Hepatocyte (in vitro differentiated cells): ENCODE data around the gene PDK1. TPM values are rescaled to one million over a fixed set of nuclear protein-coding genes. Genes with fewer than 3 reads are reported as not detected.

Source experiments
- DNase-seq: peaks from one replicate; pipeline ENCODE4 v3.0.0-alpha.2; 2016; ENCODE audit warnings: low spot score
- H2AFZ ChIP-seq: fragments of 200-600 bp; sonication (generic); 2 replicates; pipeline ENCODE4 v1.6.0; 2016; ENCODE audit warnings: antibody characterized with exemption, mild to moderate bottlenecking
- H3K27ac ChIP-seq: fragments of 200-600 bp; sonication (generic); 2 replicates; pipeline ENCODE4 v1.5.1; 2016; ENCODE audit warnings: mild to moderate bottlenecking
- H3K27me3 ChIP-seq: fragments of 200-600 bp; sonication (generic); 2 replicates; pipeline ENCODE4 v1.6.1; 2016
- H3K36me3 ChIP-seq: fragments of 200-600 bp; sonication (generic); replicated peaks from 2 replicates; pipeline ENCODE4 v1.5.1; 2016; ENCODE audit warnings: low read depth; ENCODE audit not compliant: insufficient read depth
- H3K4me1 ChIP-seq: fragments of 200-600 bp; sonication (generic); 2 replicates; pipeline ENCODE4 v1.5.1; 2016; ENCODE audit warnings: mild to moderate bottlenecking, moderate library complexity; ENCODE audit not compliant: insufficient read depth
- H3K4me2 ChIP-seq: fragments of 200-600 bp; sonication (generic); 2 replicates; pipeline ENCODE4 v1.6.0; 2016
- H3K4me3 ChIP-seq: fragments of 200-600 bp; sonication (generic); 2 replicates; pipeline ENCODE4 v1.5.1; 2016; ENCODE audit warnings: mild to moderate bottlenecking
- H3K79me2 ChIP-seq: fragments of 200-600 bp; sonication (generic); 2 replicates; pipeline ENCODE4 v1.6.0; 2017; ENCODE audit warnings: mild to moderate bottlenecking
- H3K9me2 ChIP-seq: fragments of 200-600 bp; sonication (generic); replicated peaks from 2 replicates; pipeline ENCODE4 v1.6.0; 2017; ENCODE audit warnings: mild to moderate bottlenecking; ENCODE audit not compliant: insufficient read depth
- H3K9me3 ChIP-seq: fragments of 200-600 bp; sonication (generic); 2 replicates; pipeline ENCODE4 v1.5.1; 2016; ENCODE audit warnings: low read depth, mild to moderate bottlenecking
- H4K20me1 ChIP-seq: fragments of 200-600 bp; sonication (generic); 2 replicates; pipeline ENCODE4 v1.6.0; 2016; ENCODE audit warnings: mild to moderate bottlenecking; ENCODE audit not compliant: insufficient read depth, poor library complexity, severe bottlenecking
- CTCF ChIP-seq: fragments of 200-600 bp; sonication (generic); IDR thresholded peaks from 2 replicates; pipeline ENCODE4 v1.5.1; 2016; ENCODE audit warnings: antibody characterized with exemption, mild to moderate bottlenecking; ENCODE audit not compliant: poor library complexity
- EZH2 ChIP-seq: fragments of 200-600 bp; sonication (generic); IDR thresholded peaks from 2 replicates; pipeline ENCODE4 v1.6.1; 2016; ENCODE audit warnings: antibody characterized with exemption, mild to moderate bottlenecking, borderline replicate concordance
- EZH2phosphoT487 ChIP-seq: fragments of 200-600 bp; sonication (generic); IDR thresholded peaks from one replicate; pipeline ENCODE4 v1.6.1; 2018; ENCODE audit warnings: antibody characterized with exemption, mild to moderate bottlenecking, low read depth, moderate library complexity; ENCODE audit not compliant: unreplicated experiment, severe bottlenecking
- WGBS: methylation state at CpG from one replicate; pipeline ENCODE4 v1.1.6; 2016; ENCODE audit warnings: low lambda C conversion rate; ENCODE audit errors: missing lambda C conversion rate; 5-methylcytosine and 5-hydroxymethylcytosine counted together
- polyA plus RNA-seq: library from polyadenylated mRNA; unstranded; fragments of >200 nt; fragmentation: Nextera tagmentation; extraction: Ambion mirVana; gene quantifications from 2 replicates; pipeline ENCODE4 v1.2.1, GENCODE V29; 2016
- total RNA-seq: library from RNA; depleted of rRNA; stranded (reverse); fragments of >200 nt; gene quantifications from 2 replicates; pipeline ENCODE4 v1.2.3, GENCODE V29; 2014

Gene PDK1
- total and polyA plus RNA-seq, 2 experiments from 2014 or later, result 8.0 to 13.1 TPM

GRCh38 chr2:172513935-172514586 lies 41.8 kb upstream of the PDK1 start:
- no peaks in the 10 kb centered on the region for H4K20me1 ChIP-seq

GRCh38 chr2:172516299-172516698 lies 39.6 kb upstream of the PDK1 start:
- no peaks in the 10 kb centered on the region for H3K4me1 ChIP-seq
- H3K9me2 ChIP-seq, result no peaks in the 10 kb centered on the region
- 68% methylated on average over 1 of the region's 1 CpG for WGBS
- TF ChIP-seq EZH2, result no peak
- TF ChIP-seq CTCF, result no peak
- TF ChIP-seq EZH2phosphoT487, result no peak
- H3K4me2 ChIP-seq, result no peak overlapping the region
- H4K20me1 ChIP-seq, result no peaks in the 10 kb centered on the region
- no peaks in the 10 kb centered on the region for H3K36me3 ChIP-seq
- DNase-seq, result no peak
- no peaks in the 10 kb centered on the region for H3K27me3 ChIP-seq
- no peak overlapping the region for H2AFZ ChIP-seq
- no peak overlapping the region for H3K27ac ChIP-seq
- H3K4me3 ChIP-seq, result no peak overlapping the region
- H3K9me3 ChIP-seq, result peaks cover 9% of the 10 kb centered on the region
- H3K79me2 ChIP-seq, result no peaks in the 10 kb centered on the region

More at GRCh38 chr2:172513935-172514586, 41.8 kb upstream of the PDK1 start:
- no peaks in the 10 kb centered on the region for H3K27me3 ChIP-seq
- 94% methylated on average over 15 of the region's 15 CpGs for WGBS
- no peak overlapping the region for H2AFZ ChIP-seq
- TF ChIP-seq CTCF (no peak), EZH2phosphoT487 (no peak), EZH2 (no peak)
- no peaks in the 10 kb centered on the region for H3K79me2 ChIP-seq
- H3K27ac ChIP-seq, result no peak overlapping the region
- peaks cover 9% of the 10 kb centered on the region for H3K9me3 ChIP-seq
- no peak for DNase-seq
- H3K4me3 ChIP-seq, result no peak overlapping the region
- no peaks in the 10 kb centered on the region for H3K9me2 ChIP-seq
- H3K4me2 ChIP-seq, result no peak overlapping the region
- H3K4me1 ChIP-seq, result no peaks in the 10 kb centered on the region
- no peaks in the 10 kb centered on the region for H3K36me3 ChIP-seq

GRCh38 chr2:172518995-172519394 lies 36.9 kb upstream of the PDK1 start:
- Histone ChIP-seq H3K9me2 (no peaks in the 10 kb centered on the region), H4K20me1 (no peaks in the 10 kb centered on the region), H3K36me3 (no peaks in the 10 kb centered on the region), H3K27ac (no peak overlapping the region), H3K27me3 (no peaks in the 10 kb centered on the region), H3K9me3 (no peaks in the 10 kb centered on the region), H3K4me3 (no peak overlapping the region), H3K4me1 (no peaks in the 10 kb centered on the region), H3K4me2 (no peak overlapping the region), H2AFZ (no peak overlapping the region), H3K79me2 (no peaks in the 10 kb centered on the region)
- DNase-seq, result no peak
- TF ChIP-seq EZH2, result no peak
- no peak for TF ChIP-seq EZH2phosphoT487
- TF ChIP-seq CTCF, result no peak

- H3K4me1 ChIP-seq, result no peaks in the 10 kb centered on the region
- no peak overlapping the region for H3K4me3 ChIP-seq
- H3K27me3 ChIP-seq, result no peaks in the 10 kb centered on the region
- H3K9me3 ChIP-seq, result no peaks in the 10 kb centered on the region
- no peak overlapping the region for H2AFZ ChIP-seq
- no peaks in the 10 kb centered on the region for H4K20me1 ChIP-seq
- H3K36me3 ChIP-seq, result no peaks in the 10 kb centered on the region
- H3K79me2 ChIP-seq, result no peaks in the 10 kb centered on the region
- no peak for DNase-seq
- WGBS, result 90% methylated on average over 4 of the region's 4 CpGs
- no peaks in the 10 kb centered on the region for H3K9me2 ChIP-seq
- TF ChIP-seq EZH2phosphoT487 (no peak), EZH2 (no peak), CTCF (no peak)
- no peak overlapping the region for H3K4me2 ChIP-seq
- no peak overlapping the region for H3K27ac ChIP-seq
These were observed 30.3 kb upstream of the PDK1 start for GRCh38 chr2:172525601-172526000.
